Glomerular visceral epithelial cell (primary cell): ENCODE measurements around the gene HS3ST3A1.

ENCODE experiments used
- DNase-seq: peaks from one replicate; pipeline ENCODE4 v3.0.0-alpha.2; 2016; ENCODE audit errors: extremely low spot score

The HS3ST3A1 gene

GRCh38 chr17:13601776-13602551 is at the start of gene HS3ST3A1:
TSS of gene HS3ST3A1 (minus strand) at chr17:13601929. CDS start at chr17:13601129, 800 bp downstream.
- DNase-seq: peak; percentile 96

- DNase-seq: no peak
These were observed 48.5 kb upstream of the HS3ST3A1 start for GRCh38 chr17:13650096-13650675.

- no peak for DNase-seq
These were observed 45.9 kb upstream of the HS3ST3A1 start for GRCh38 chr17:13647543-13648021.

GRCh38 chr17:13646969-13647542 is 45.3 kb upstream of the HS3ST3A1 start:
- no peak for DNase-seq

- no peak for DNase-seq
These were observed 44.7 kb upstream of the HS3ST3A1 start for GRCh38 chr17:13646411-13646810.

GRCh38 chr17:13643180-13643579 is 41.5 kb upstream of the HS3ST3A1 start:
- DNase-seq: no peak

- DNase-seq: no peak
These were observed 40.5 kb upstream of the HS3ST3A1 start for GRCh38 chr17:13642188-13642587.

GRCh38 chr17:13640551-13640950 is 38.8 kb upstream of the HS3ST3A1 start:
- DNase-seq: no peak

- no peak for DNase-seq
These were observed 37.2 kb upstream of the HS3ST3A1 start for GRCh38 chr17:13638855-13639458.

GRCh38 chr17:13636951-13637350 is 35.2 kb upstream of the HS3ST3A1 start:
- DNase-seq: no peak

- peak; percentile 3 for DNase-seq
These were observed 34.2 kb upstream of the HS3ST3A1 start for GRCh38 chr17:13635951-13636350.

- DNase-seq: no peak
These were observed 32.3 kb upstream of the HS3ST3A1 start for GRCh38 chr17:13634021-13634420.

- peak; percentile 47 for DNase-seq
These were observed 29.8 kb upstream of the HS3ST3A1 start for GRCh38 chr17:13631529-13631928.

- peak; percentile 60 for DNase-seq
These were observed 25.0 kb upstream of the HS3ST3A1 start for GRCh38 chr17:13626703-13627102.

GRCh38 chr17:13619462-13619861 is 17.7 kb upstream of the HS3ST3A1 start:
- DNase-seq: no peak

- no peak for DNase-seq
These were observed 14.3 kb upstream of the HS3ST3A1 start for GRCh38 chr17:13616031-13616430.

- DNase-seq: no peak
These were observed 8.2 kb upstream of the HS3ST3A1 start for GRCh38 chr17:13609941-13610340.

GRCh38 chr17:13601322-13601775 is 380 bp downstream of the HS3ST3A1 start:
- DNase-seq: no peak

- DNase-seq: no peak
These were observed 1.0 kb downstream of the HS3ST3A1 start for GRCh38 chr17:13600475-13601321.

- no peak for DNase-seq
These were observed 1.9 kb downstream of the HS3ST3A1 start for GRCh38 chr17:13599864-13600263.

GRCh38 chr17:13599168-13599577 is 2.6 kb downstream of the HS3ST3A1 start:
- no peak for DNase-seq
